Smooth muscle cell (in vitro differentiated cells): Measurements from ENCODE around the gene SLC26A1. TPM values are rescaled to one million over a fixed set of nuclear protein-coding genes. Genes with fewer than 3 reads are reported as not detected.

Experiments
- DNase-seq: peaks from one replicate; lab custom pipeline; 2025; ENCODE audit not compliant: unreplicated experiment; lab: John Stamatoyannopoulos, UW
- H2AFZ ChIP-seq: fragments of 200-600 bp; sonication (generic); 2 replicates; pipeline ENCODE4 v1.6.0; 2016; ENCODE audit warnings: antibody characterized with exemption, low read depth, mild to moderate bottlenecking
- H3F3A ChIP-seq: fragments of 200-600 bp; sonication (generic); 2 replicates; pipeline ENCODE4 v1.6.0; 2017; ENCODE audit warnings: antibody characterized with exemption, low read depth
- H3K27ac ChIP-seq: fragments of 200-600 bp; sonication (generic); 2 replicates; pipeline ENCODE4 v1.5.1; 2016; ENCODE audit warnings: low read depth, mild to moderate bottlenecking
- H3K27me3 ChIP-seq: fragments of 200-600 bp; sonication (generic); 2 replicates; pipeline ENCODE4 v1.6.1; 2016; ENCODE audit warnings: low read depth, mild to moderate bottlenecking
- H3K36me3 ChIP-seq: fragments of 200-600 bp; sonication (generic); 2 replicates; pipeline ENCODE4 v1.5.1; 2016; ENCODE audit warnings: low read depth
- H3K4me1 ChIP-seq: fragments of 200-600 bp; sonication (generic); 2 replicates; pipeline ENCODE4 v1.5.1; 2016; ENCODE audit warnings: low read depth
- H3K4me2 ChIP-seq: fragments of 200-600 bp; sonication (generic); 2 replicates; pipeline ENCODE4 v1.6.0; 2016; ENCODE audit warnings: mild to moderate bottlenecking
- H3K4me3 ChIP-seq: fragments of 200-600 bp; sonication (generic); 2 replicates; pipeline ENCODE4 v1.5.1; 2016; ENCODE audit warnings: mild to moderate bottlenecking
- H3K79me2 ChIP-seq: fragments of 200-600 bp; sonication (generic); 2 replicates; pipeline ENCODE4 v1.6.0; 2016; ENCODE audit warnings: low read depth, mild to moderate bottlenecking
- H3K9ac ChIP-seq: fragments of 200-600 bp; sonication (generic); 2 replicates; pipeline ENCODE4 v1.6.0; 2016; ENCODE audit warnings: low read depth
- H3K9me3 ChIP-seq: fragments of 200-600 bp; sonication (generic); replicated peaks from 2 replicates; pipeline ENCODE4 v1.5.1; 2016; ENCODE audit warnings: low read depth
- H4K20me1 ChIP-seq: fragments of 200-600 bp; sonication (generic); 2 replicates; pipeline ENCODE4 v1.6.0; 2016; ENCODE audit warnings: low read depth
- WGBS: methylation state at CpG from one replicate; pipeline ENCODE4 v1.1.7; 2016; ENCODE audit warnings: low lambda C conversion rate; 5-methylcytosine and 5-hydroxymethylcytosine counted together
- polyA plus RNA-seq: library from polyadenylated mRNA; unstranded; fragments of >200 nt; fragmentation: Nextera tagmentation; extraction: Ambion mirVana; gene quantifications from 2 replicates; pipeline ENCODE4 v1.2.1, GENCODE V29; 2016
- total RNA-seq: library from RNA; depleted of rRNA; stranded (reverse); fragments of >200 nt; gene quantifications from 2 replicates; pipeline ENCODE4 v1.2.3, GENCODE V29; 2014
- TF ChIP-seq, protein P1 (sequence below): fragments of 200-600 bp; sonication (generic); IDR thresholded peaks from 2 replicates; pipeline ENCODE4 v1.5.1; 2017; ENCODE audit warnings: borderline replicate concordance, mild to moderate bottlenecking, antibody characterized with exemption; ENCODE audit not compliant: insufficient read depth, poor library complexity, severe bottlenecking

Gene SLC26A1
- total and polyA plus RNA-seq, 2 experiments from 2014 or later: 0.67 to 1.7 TPM

GRCh38 chr4:966266-967112, 26.7 kb downstream of the SLC26A1 start:
- Histone ChIP-seq H3K79me2 (no peaks in the 10 kb centered on the region), H3F3A (no peaks in the 10 kb centered on the region)
- TF ChIP-seq, protein P1, sequence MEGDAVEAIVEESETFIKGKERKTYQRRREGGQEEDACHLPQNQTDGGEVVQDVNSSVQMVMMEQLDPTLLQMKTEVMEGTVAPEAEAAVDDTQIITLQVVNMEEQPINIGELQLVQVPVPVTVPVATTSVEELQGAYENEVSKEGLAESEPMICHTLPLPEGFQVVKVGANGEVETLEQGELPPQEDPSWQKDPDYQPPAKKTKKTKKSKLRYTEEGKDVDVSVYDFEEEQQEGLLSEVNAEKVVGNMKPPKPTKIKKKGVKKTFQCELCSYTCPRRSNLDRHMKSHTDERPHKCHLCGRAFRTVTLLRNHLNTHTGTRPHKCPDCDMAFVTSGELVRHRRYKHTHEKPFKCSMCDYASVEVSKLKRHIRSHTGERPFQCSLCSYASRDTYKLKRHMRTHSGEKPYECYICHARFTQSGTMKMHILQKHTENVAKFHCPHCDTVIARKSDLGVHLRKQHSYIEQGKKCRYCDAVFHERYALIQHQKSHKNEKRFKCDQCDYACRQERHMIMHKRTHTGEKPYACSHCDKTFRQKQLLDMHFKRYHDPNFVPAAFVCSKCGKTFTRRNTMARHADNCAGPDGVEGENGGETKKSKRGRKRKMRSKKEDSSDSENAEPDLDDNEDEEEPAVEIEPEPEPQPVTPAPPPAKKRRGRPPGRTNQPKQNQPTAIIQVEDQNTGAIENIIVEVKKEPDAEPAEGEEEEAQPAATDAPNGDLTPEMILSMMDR: no peak

DNA sequence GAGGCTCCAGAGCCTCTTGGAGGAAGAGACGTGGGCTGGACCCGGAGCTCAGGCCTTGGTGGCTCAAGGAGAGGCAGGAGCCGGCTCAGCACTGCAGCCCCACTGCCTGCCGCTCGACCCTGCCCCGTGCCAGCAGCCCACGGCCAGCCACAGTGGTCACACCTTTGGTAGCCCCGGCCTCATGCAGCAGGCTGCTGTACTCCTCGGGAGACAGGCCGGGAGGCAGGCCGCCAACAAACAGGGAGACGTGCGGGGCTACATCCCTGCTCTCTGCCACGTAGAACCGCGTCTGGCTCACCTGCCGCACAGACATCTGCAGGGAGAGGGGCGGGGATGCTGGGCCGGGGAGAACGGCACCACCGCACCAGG, 27.5 kb downstream of the SLC26A1 start:
- no peaks in the 10 kb centered on the region for H3K4me1 ChIP-seq
- TF ChIP-seq, protein P1: no peak
- no peaks in the 10 kb centered on the region for H3K79me2 ChIP-seq
- no peak overlapping the region for H3K4me2 ChIP-seq
- no peak overlapping the region for H3K4me3 ChIP-seq
- no peak overlapping the region for H3K9ac ChIP-seq
- H3K27ac ChIP-seq: no peak overlapping the region
- H2AFZ ChIP-seq: no peak overlapping the region
- H3K27me3 ChIP-seq: peaks cover 5% of the 10 kb centered on the region
- DNase-seq: no peak
- no peaks in the 10 kb centered on the region for H3K9me3 ChIP-seq
- WGBS: 89% methylated on average over 19 of the region's 21 CpGs
- H3F3A ChIP-seq: no peaks in the 10 kb centered on the region
- peaks cover 23% of the 10 kb centered on the region for H4K20me1 ChIP-seq
- no peaks in the 10 kb centered on the region for H3K36me3 ChIP-seq

More at GRCh38 chr4:966266-967112, 26.7 kb downstream of the SLC26A1 start:
- Histone ChIP-seq H3K27me3 (peaks cover 5% of the 10 kb centered on the region), H2AFZ (no peak overlapping the region), H3K4me1 (no peaks in the 10 kb centered on the region), H3K27ac (no peak overlapping the region), H3K9me3 (no peaks in the 10 kb centered on the region), H4K20me1 (peaks cover 31% of the 10 kb centered on the region), H3K4me2 (no peak overlapping the region), H3K9ac (no peak overlapping the region), H3K36me3 (no peaks in the 10 kb centered on the region), H3K4me3 (no peak overlapping the region)
- no peak for DNase-seq
- WGBS: 92% methylated on average over 30 of the region's 48 CpGs

- H3F3A ChIP-seq: no peaks in the 10 kb centered on the region
- H3K9me3 ChIP-seq: no peaks in the 10 kb centered on the region
- no peak overlapping the region for H3K4me2 ChIP-seq
- H3K27ac ChIP-seq: no peak overlapping the region
- no peak overlapping the region for H3K9ac ChIP-seq
- TF ChIP-seq, protein P1: no peak
- H3K79me2 ChIP-seq: no peaks in the 10 kb centered on the region
- no peaks in the 10 kb centered on the region for H3K36me3 ChIP-seq
- no peaks in the 10 kb centered on the region for H3K4me1 ChIP-seq
- no peak overlapping the region for H2AFZ ChIP-seq
- peaks cover 5% of the 10 kb centered on the region for H3K27me3 ChIP-seq
- WGBS: 94% methylated on average over 26 of the region's 26 CpGs
- no peak for DNase-seq
- H3K4me3 ChIP-seq: no peak overlapping the region
- peaks cover 18% of the 10 kb centered on the region for H4K20me1 ChIP-seq
Observed at GRCh38 chr4:965048-965765, 28.0 kb downstream of the SLC26A1 start.
